ENCODE data around the gene PSAP. TPM values are rescaled to one million over a fixed set of nuclear protein-coding genes. Genes with fewer than 3 reads are reported as not detected.

PSAP gene
- total RNA-seq, 1 donor from 2014 or later, result 210 TPM

DNA sequence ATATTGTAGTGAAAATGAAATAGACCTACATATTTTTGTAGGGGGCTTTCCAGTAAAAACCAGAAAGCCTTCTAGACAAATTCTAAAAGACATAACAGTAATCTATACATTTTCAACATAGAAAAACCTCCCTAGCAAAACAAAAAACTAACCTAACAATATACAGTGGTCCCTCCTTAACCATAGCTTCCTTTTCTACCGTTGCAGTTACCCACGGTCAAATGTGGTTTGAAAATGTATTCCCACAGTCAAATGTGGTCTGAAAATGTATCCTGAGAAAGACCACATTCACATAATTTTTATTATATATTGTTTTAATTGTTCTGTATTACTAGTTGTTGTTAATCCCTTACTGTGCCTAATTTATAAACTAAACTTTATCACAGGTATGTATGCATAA is 6.4 kb downstream of the PSAP start:
- Mint-ChIP-seq H3K27ac (no peak overlapping the region), H3K9me3 (no peaks in the 10 kb centered on the region), H3K36me3 (ENCODE audit: low read depth) (peaks cover 1% of the 10 kb centered on the region), H3K4me1 (peaks cover 86% of the 10 kb centered on the region), H3K4me3 (no peak overlapping the region), H3K27me3 (no peaks in the 10 kb centered on the region)
- DNase-seq, result no peak
- ChIA-PET POLR2A (interaction anchor here (1.1 to 1.5 kb wide), 2 partner anchors 9 to 468 kb away, joined by 3 read pairs; no protein-coding TSS in a partner anchor), CTCF (no interaction called here)
- TF ChIP-seq, protein P1, sequence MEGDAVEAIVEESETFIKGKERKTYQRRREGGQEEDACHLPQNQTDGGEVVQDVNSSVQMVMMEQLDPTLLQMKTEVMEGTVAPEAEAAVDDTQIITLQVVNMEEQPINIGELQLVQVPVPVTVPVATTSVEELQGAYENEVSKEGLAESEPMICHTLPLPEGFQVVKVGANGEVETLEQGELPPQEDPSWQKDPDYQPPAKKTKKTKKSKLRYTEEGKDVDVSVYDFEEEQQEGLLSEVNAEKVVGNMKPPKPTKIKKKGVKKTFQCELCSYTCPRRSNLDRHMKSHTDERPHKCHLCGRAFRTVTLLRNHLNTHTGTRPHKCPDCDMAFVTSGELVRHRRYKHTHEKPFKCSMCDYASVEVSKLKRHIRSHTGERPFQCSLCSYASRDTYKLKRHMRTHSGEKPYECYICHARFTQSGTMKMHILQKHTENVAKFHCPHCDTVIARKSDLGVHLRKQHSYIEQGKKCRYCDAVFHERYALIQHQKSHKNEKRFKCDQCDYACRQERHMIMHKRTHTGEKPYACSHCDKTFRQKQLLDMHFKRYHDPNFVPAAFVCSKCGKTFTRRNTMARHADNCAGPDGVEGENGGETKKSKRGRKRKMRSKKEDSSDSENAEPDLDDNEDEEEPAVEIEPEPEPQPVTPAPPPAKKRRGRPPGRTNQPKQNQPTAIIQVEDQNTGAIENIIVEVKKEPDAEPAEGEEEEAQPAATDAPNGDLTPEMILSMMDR (IDR thresholded peaks at IDR 0.05), result no peak
- intact Hi-C loops (cut with micrococcal nuclease), result no loop called here
- ATAC-seq (ENCODE audit: low read depth), result no peak

DNA sequence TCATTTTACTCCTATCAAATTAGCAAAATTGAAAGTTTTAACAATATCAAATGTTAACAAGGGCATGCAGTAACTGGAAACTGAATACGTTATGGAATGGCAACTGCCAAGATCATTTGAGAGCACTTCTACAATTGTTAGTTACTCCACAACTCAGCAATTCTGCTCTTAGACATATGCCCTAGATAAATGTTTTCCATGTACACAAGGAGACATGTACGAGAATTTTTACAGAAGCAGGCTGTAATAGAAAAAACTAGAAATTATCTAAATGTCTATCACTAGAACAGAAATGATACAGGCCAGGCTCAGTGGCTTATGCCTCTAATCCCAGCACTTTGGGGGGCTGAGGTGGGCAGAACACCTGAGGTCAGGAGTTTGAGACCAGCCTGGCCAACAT is 7.0 kb downstream of the PSAP start:
- intact Hi-C loops (cut with micrococcal nuclease), result no loop called here
- ChIA-PET POLR2A (no interaction called here), CTCF (no interaction called here)
- Mint-ChIP-seq H3K36me3 (ENCODE audit: low read depth) (peaks cover 1% of the 10 kb centered on the region), H3K4me3 (no peak overlapping the region), H3K4me1 (peaks cover 86% of the 10 kb centered on the region), H3K27ac (no peak overlapping the region), H3K27me3 (no peaks in the 10 kb centered on the region), H3K9me3 (no peaks in the 10 kb centered on the region)
- ATAC-seq (ENCODE audit: low read depth) (no peak), DNase-seq (no peak)
- TF ChIP-seq, protein P1 (IDR thresholded peaks at IDR 0.05), result no peak

DNA sequence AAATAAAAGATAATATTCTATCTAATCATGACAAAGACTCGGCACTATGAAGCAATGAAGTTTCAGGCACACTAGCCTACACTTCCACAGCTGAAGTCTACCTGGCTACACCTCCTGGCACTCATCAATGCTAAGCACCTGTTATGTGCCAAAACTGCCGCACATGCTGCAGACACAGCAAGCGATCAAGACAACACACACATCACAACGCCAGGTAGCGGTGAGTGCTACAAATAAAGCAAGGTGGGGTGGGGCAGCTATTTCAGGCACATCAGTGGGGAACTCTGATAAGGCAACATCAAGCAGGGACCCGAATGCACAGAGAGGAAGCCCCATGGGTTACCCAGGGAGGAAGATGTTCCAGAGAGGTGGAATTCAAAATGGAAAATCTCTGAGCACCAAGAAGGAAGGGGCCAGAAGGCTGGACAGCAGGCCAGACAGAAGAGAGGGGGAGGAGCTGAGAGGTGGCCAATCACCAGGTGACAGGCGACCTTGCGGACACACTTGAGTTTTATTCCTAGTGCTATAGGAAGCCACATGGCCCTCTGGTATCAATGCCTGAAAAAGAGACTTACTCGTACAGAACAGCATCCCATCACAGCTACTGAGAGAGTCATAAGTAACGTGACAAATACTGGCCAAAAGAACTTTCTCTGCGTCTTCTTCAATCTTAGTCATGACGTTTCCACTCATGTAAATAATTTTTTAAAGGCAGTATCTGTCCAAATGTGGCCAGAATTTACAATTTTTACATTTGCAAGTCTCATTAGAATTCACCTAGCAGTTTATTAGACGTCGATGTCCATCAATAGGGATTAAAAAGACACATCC is 8.0 kb downstream of the PSAP start:
- Mint-ChIP-seq H3K27me3 (no peaks in the 10 kb centered on the region), H3K9me3 (no peaks in the 10 kb centered on the region), H3K4me1 (peaks cover 86% of the 10 kb centered on the region), H3K4me3 (no peak overlapping the region), H3K36me3 (ENCODE audit: low read depth) (peaks cover 8% of the 10 kb centered on the region), H3K27ac (no peak overlapping the region)
- DNase-seq, result no peak
- ATAC-seq (ENCODE audit: low read depth), result no peak
- intact Hi-C loops (cut with micrococcal nuclease), result no loop called here
- TF ChIP-seq, protein P1 (IDR thresholded peaks at IDR 0.05), result no peak
- CTCF ChIA-PET, result interaction anchor here (1.2 to 2.3 kb wide), 3 partner anchors 35 to 148 kb away, joined by 3 to 9 read pairs (median 3); no protein-coding TSS in a partner anchor
- POLR2A ChIA-PET, result interaction anchor here (1.1 to 8.5 kb wide), 3 partner anchors 7 to 53 kb away, joined by 3 to 125 read pairs (median 4); partner anchors contain the start of gene PSAP

DNA sequence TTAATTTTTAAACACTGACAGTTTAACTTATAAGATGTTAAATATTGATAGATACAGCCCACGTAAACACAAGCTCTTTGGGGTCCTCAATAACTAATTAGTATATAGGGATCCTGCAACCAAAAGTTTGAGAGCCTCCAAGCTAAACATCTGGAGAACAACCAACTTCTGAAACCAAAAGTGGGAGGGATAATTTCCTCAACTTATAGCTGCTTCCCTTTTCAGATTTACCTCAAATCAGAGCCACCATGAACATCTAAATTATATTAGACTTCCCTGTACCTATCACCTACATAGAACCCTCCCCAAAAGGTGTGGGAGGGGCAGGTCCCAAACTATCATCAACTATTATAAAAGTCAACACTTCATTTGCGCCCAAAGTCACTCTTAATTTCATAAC is 8.6 kb downstream of the PSAP start:
- Mint-ChIP-seq H3K27ac (no peak overlapping the region), H3K36me3 (ENCODE audit: low read depth) (peaks cover 11% of the 10 kb centered on the region), H3K4me1 (peaks cover 86% of the 10 kb centered on the region), H3K9me3 (no peaks in the 10 kb centered on the region), H3K4me3 (no peak overlapping the region), H3K27me3 (no peaks in the 10 kb centered on the region)
- TF ChIP-seq, protein P1 (IDR thresholded peaks at IDR 0.05), result no peak
- ATAC-seq (ENCODE audit: low read depth), result peak; percentile 23
- intact Hi-C loops (cut with micrococcal nuclease), result no loop called here
- CTCF ChIA-PET, result interaction anchor here (1.2 to 2.3 kb wide), 3 partner anchors 36 to 148 kb away, joined by 3 to 9 read pairs (median 3); no protein-coding TSS in a partner anchor
- POLR2A ChIA-PET, result interaction anchor here (0.5 to 8.5 kb wide), 6 partner anchors 7 to 54 kb away, joined by 3 to 125 read pairs (median 4); partner anchors contain the start of gene PSAP
- DNase-seq, result no peak

DNA sequence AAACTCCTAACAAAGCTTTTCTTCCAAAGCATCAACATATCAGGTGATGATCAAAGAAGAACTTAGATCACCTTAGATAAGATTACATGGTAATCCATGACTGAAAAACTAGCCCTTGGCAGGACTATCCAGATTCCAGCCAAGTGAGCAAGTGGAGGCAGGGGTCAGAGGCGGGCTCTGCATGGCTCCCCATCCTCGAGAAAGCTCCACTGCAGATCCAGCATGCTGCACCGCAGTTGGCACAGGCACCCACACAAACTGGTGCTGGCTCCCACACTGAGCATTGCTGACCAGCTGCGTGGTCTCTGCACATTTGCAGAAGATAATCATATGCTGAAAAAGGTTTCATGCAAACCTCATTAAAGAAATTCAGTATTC is 10.1 kb downstream of the PSAP start:
- CTCF ChIA-PET, result interaction anchor here (6.0 kb wide), 1 partner anchor 55 kb away, joined by 85 read pairs; no protein-coding TSS in a partner anchor
- POLR2A ChIA-PET, result interaction anchor here (1.1 to 8.5 kb wide), 2 partner anchors 9 to 55 kb away, joined by 3 to 125 read pairs; partner anchors contain the start of gene PSAP
- no peak for ATAC-seq (ENCODE audit: low read depth)
- Mint-ChIP-seq H3K4me3 (no peak overlapping the region), H3K36me3 (ENCODE audit: low read depth) (peaks cover 13% of the 10 kb centered on the region), H3K4me1 (peaks cover 90% of the 10 kb centered on the region), H3K9me3 (no peaks in the 10 kb centered on the region), H3K27me3 (no peaks in the 10 kb centered on the region), H3K27ac (no peak overlapping the region)
- intact Hi-C loops (cut with micrococcal nuclease), result no loop called here
- DNase-seq, result no peak
- TF ChIP-seq, protein P1 (IDR thresholded peaks at IDR 0.05), result no peak

Measured in activated B cell treated with CpG ODN at 0.5 μM for 24 hours (primary cell).